DOHH2 (cell line): ENCODE measurements around the gene SERPINA9.

ENCODE experiments used
- H3F3A ChIP-seq: fragments of 200-600 bp; sonication (generic), shearing (Covaris generic); 2 replicates; pipeline ENCODE4 v1.6.0; 2016; ENCODE audit warnings: antibody characterized with exemption, mild to moderate bottlenecking; ENCODE audit not compliant: control insufficient read depth, insufficient read depth
- H3K27ac ChIP-seq: fragments of 200-600 bp; sonication (generic); 2 replicates; pipeline ENCODE4 v1.5.1; 2014; ENCODE audit warnings: low read depth, mild to moderate bottlenecking, low read length, moderate library complexity
- H3K27me3 ChIP-seq: fragments of 200-600 bp; sonication (generic); 2 replicates; pipeline ENCODE4 v1.6.1; 2014; ENCODE audit warnings: mild to moderate bottlenecking, low read length, mixed read lengths; ENCODE audit not compliant: control insufficient read depth
- H3K36me3 ChIP-seq: fragments of 200-600 bp; sonication (generic); 2 replicates; pipeline ENCODE4 v1.6.1; 2014; ENCODE audit warnings: mild to moderate bottlenecking, low read length, moderate library complexity, mixed read lengths; ENCODE audit not compliant: control insufficient read depth
- H3K4me1 ChIP-seq: fragments of 200-600 bp; sonication (generic); 2 replicates; pipeline ENCODE4 v1.6.1; 2014; ENCODE audit warnings: mild to moderate bottlenecking, low read length, mixed read lengths; ENCODE audit not compliant: control insufficient read depth
- H3K4me2 ChIP-seq: fragments of 200-600 bp; sonication (generic); 2 replicates; pipeline ENCODE4 v1.6.0; 2014; ENCODE audit warnings: mild to moderate bottlenecking, low read length, moderate library complexity
- H3K4me3 ChIP-seq: fragments of 200-600 bp; sonication (generic); 2 replicates; pipeline ENCODE4 v1.5.1; 2014; ENCODE audit warnings: mild to moderate bottlenecking, low read length, mixed read lengths
- H3K79me2 ChIP-seq: fragments of 200-600 bp; sonication (generic); 2 replicates; pipeline ENCODE4 v1.6.1; 2014; ENCODE audit warnings: mild to moderate bottlenecking, low read length, mixed read lengths; ENCODE audit not compliant: control insufficient read depth
- H3K9me2 ChIP-seq: fragments of 200-600 bp; sonication (generic); replicated peaks from 2 replicates; pipeline ENCODE4 v1.6.1; 2014; ENCODE audit warnings: mild to moderate bottlenecking, low read length, mixed read lengths; ENCODE audit not compliant: control insufficient read depth
- H3K9me3 ChIP-seq: fragments of 200-600 bp; sonication (generic); 2 replicates; pipeline ENCODE4 v1.6.1; 2014; ENCODE audit warnings: antibody characterized with exemption, low read length, mixed read lengths; ENCODE audit not compliant: control insufficient read depth, insufficient read depth
- H4K20me1 ChIP-seq: fragments of 200-600 bp; sonication (generic); 2 replicates; pipeline ENCODE4 v1.6.0; 2014; ENCODE audit warnings: low read depth, mild to moderate bottlenecking, antibody characterized with exemption, low read length, moderate library complexity; ENCODE audit not compliant: control insufficient read depth, insufficient read depth
- CTCF ChIP-seq: fragments of 200-600 bp; sonication (generic); IDR thresholded peaks from one replicate; pipeline ENCODE4 v1.5.1; 2014; ENCODE audit warnings: antibody characterized with exemption, mild to moderate bottlenecking, low read depth, low read length; ENCODE audit not compliant: poor library complexity, severe bottlenecking
- EZH2phosphoT487 ChIP-seq: fragments of 200-600 bp; sonication (generic); IDR thresholded peaks from 2 replicates; pipeline ENCODE4 v1.6.1; 2017; ENCODE audit warnings: borderline replicate concordance, mild to moderate bottlenecking, antibody characterized with exemption, low read length, moderate library complexity, mixed read lengths

The SERPINA9 gene

DNA sequence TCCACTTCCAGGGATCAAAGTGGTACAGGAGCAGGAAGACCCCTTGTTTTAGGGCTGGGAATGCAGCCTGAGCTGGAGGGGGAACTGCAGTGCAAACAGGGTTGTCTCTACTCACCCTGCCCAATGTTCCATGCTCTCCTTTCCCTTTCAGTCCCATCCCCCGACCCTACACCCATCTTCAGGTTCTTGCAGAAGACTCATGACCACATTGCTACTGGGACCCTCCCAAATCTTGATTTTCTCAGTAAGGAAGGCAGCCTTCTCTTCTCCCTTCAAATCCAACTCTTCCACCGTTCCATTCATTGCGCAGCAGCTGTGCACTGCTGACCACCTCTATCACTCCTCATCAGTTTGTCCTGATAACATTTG lies 25.3 kb downstream of the SERPINA9 start:
- TF ChIP-seq CTCF (no peak), EZH2phosphoT487 (no peak)
- Histone ChIP-seq H4K20me1 (no peaks in the 10 kb centered on the region), H3K9me3 (0 out of 2 replicates have a peak, but pooled peaks cover 3% of the 10 kb centered on the region), H3K9me2 (no peaks in the 10 kb centered on the region), H3K36me3 (no peaks in the 10 kb centered on the region), H3F3A (peaks cover 19% of the 10 kb centered on the region), H3K79me2 (no peaks in the 10 kb centered on the region), H3K4me3 (peak overlapping the region; percentile 75), H3K27me3 (no peaks in the 10 kb centered on the region), H3K4me1 (peaks cover 47% of the 10 kb centered on the region), H3K27ac (peak overlapping the region; percentile 93), H3K4me2 (peak overlapping the region; percentile 98)

DNA sequence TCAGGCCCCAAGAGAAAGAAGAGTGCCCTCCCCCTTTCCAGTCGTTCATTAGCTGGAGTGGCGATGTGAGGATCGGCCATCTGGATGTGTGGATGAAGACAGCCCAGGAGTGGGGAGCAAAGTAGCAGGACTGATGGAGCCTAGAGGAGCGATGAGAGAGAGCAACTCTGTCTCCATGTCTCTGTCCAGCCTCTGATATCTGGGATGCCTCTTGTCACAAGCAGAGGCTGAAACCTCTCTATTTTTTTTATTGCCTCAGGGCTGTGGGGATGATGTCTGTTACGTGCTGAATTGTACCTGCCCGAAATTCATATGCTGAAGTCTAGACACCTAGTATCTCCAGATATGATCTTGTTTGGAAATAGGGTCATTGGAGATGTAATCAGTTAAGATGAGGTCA lies 26.1 kb downstream of the SERPINA9 start:
- Histone ChIP-seq H3K79me2 (no peaks in the 10 kb centered on the region), H3K4me3 (no peak overlapping the region), H3F3A (peaks cover 19% of the 10 kb centered on the region), H3K4me2 (peak overlapping the region; percentile 98), H3K4me1 (peaks cover 48% of the 10 kb centered on the region), H3K9me3 (0 out of 2 replicates have a peak, but pooled peaks cover 3% of the 10 kb centered on the region), H3K27ac (peak overlapping the region; percentile 93; the same call in 1 of the 2 replicates), H3K27me3 (no peaks in the 10 kb centered on the region), H4K20me1 (no peaks in the 10 kb centered on the region), H3K9me2 (no peaks in the 10 kb centered on the region), H3K36me3 (no peaks in the 10 kb centered on the region)
- no peak for TF ChIP-seq EZH2phosphoT487
- no peak for TF ChIP-seq CTCF

- no peak for TF ChIP-seq EZH2phosphoT487
- no peak for TF ChIP-seq CTCF
- H3K4me3 ChIP-seq, result no peak overlapping the region
- H3K27me3 ChIP-seq, result no peaks in the 10 kb centered on the region
- H4K20me1 ChIP-seq, result no peaks in the 10 kb centered on the region
- H3F3A ChIP-seq, result peaks cover 19% of the 10 kb centered on the region
- no peaks in the 10 kb centered on the region for H3K36me3 ChIP-seq
- no peak overlapping the region for H3K4me2 ChIP-seq
- no peaks in the 10 kb centered on the region for H3K9me3 ChIP-seq
- no peaks in the 10 kb centered on the region for H3K79me2 ChIP-seq
- no peak overlapping the region for H3K27ac ChIP-seq
- H3K4me1 ChIP-seq, result peaks cover 42% of the 10 kb centered on the region
- H3K9me2 ChIP-seq, result no peaks in the 10 kb centered on the region
Observed at GRCh38 chr14:94448071-94448808, 27.8 kb downstream of the SERPINA9 start.
